Measurements from ENCODE around the gene RRP15. TPM values are rescaled to one million over a fixed set of nuclear protein-coding genes. Genes with fewer than 3 reads are reported as not detected.

The RRP15 gene
- total and polyA plus RNA-seq, 2 experiments from 2014 or later = 19.8 to 86.5 TPM

- TF ChIP-seq ZNF462 (CRISPR knock-in tag; IDR thresholded peaks at IDR 0.05) (no peak), ETS1 (IDR thresholded peaks at IDR 0.05) (no peak), STAT1 (IDR thresholded peaks at IDR 0.05; ENCODE audit: unreplicated experiment) (no peak)
Measured at GRCh38 chr1:218315638-218316037, 30.5 kb downstream of the RRP15 start (continued).

GRCh38 chr1:218317061-218317460 lies 32.0 kb downstream of the RRP15 start:
- Mint-ChIP-seq H3K36me3 (ENCODE audit: low read depth) (peaks cover 23% of the 10 kb centered on the region; the same call in 2 of the 3 replicates), H3K27me3 (ENCODE audit: insufficient read depth, low read depth, poor library complexity) (no peaks in the 10 kb centered on the region), H3K27ac (peak overlapping the region; percentile 85; the same call in 1 of the 2 replicates), H3K9me3 (no peaks in the 10 kb centered on the region), H3K4me3 (no peak overlapping the region), H3K4me1 (peaks cover 15% of the 10 kb centered on the region)
- H3K9me2 ChIP-seq (ENCODE audit: insufficient read depth) = no peaks in the 10 kb centered on the region
- H3K27me3 ChIP-seq (ENCODE audit: insufficient read depth) = no peaks in the 10 kb centered on the region
- H3K4me3 ChIP-seq = no peak overlapping the region
- H3K4me1 ChIP-seq (ENCODE audit: insufficient read depth) = peaks cover 10% of the 10 kb centered on the region
- no peaks in the 10 kb centered on the region for H3F3A ChIP-seq (replicated peaks; ENCODE audit: low read depth)
- no peak overlapping the region for H3K4me2 ChIP-seq
- no peak overlapping the region for H2AFZ ChIP-seq
- DNase-seq (ENCODE audit: low spot score) (no peak), ATAC-seq (no peak)
- H3K79me2 ChIP-seq (replicated peaks; ENCODE audit: insufficient read depth) = peaks cover 27% of the 10 kb centered on the region; the same call in 1 of the 2 replicates
- no peak overlapping the region for H3K27ac ChIP-seq (ENCODE audit: low read depth)
- H4K20me1 ChIP-seq (replicated peaks; ENCODE audit: insufficient read depth) = no peaks in the 10 kb centered on the region
- no peaks in the 10 kb centered on the region; the same call in 1 of the 2 replicates for H3K36me3 ChIP-seq (ENCODE audit: insufficient read depth)
- TF ChIP-seq CREB1 (CRISPR knock-in tag; IDR thresholded peaks at IDR 0.05; ENCODE audit: low read depth) (no peak), ZNF462 (CRISPR knock-in tag; IDR thresholded peaks at IDR 0.05) (no peak), CTCF (conservative IDR thresholded peaks at IDR 0.05; ENCODE audit: low read depth in 2 of 2) (no peak), JUNB (IDR thresholded peaks at IDR 0.05; ENCODE audit: unreplicated experiment) (no peak)
